Measurements from ENCODE around the gene SCAPER.

DNA sequence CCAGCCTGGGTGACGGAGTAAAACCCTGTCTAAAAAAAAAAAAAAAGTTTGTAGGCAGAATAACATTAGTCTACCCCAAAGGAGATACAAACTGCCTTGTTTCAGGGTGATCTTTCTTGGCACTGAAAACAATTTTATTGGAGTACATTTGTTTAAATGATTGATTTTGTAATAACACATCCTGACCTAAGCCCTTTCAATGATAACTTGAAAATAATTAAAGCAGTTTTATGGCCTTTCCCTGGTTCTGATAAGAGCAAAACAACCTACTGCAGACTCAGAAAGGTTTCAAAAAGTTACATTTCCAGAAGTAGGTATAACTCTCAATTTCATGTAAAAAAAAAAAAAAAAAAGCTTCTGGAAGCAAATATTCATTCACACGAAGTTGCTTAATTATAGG is 404.1 kb downstream of the SCAPER start:
- TF ChIP-seq CTCF (conservative IDR thresholded peaks at IDR 0.05; ENCODE audit: low read depth, low read length) (no peak), EZH2 (IDR thresholded peaks at IDR 0.05; ENCODE audit: borderline replicate concordance, low read depth, low read length, poor library complexity, severe bottlenecking) (no peak)
